GM12878 (cell line): ENCODE measurements around the gene ASTL. TPM values are rescaled to one million over a fixed set of nuclear protein-coding genes. Genes with fewer than 3 reads are reported as not detected.

Experiments used
- ATF2 ChIP-seq: IDR thresholded peaks from 2 replicates; pipeline ENCODE4 v1.6.1; 2012; ENCODE audit warnings: low read length, inconsistent platforms
- BMI1 ChIP-seq: fragments of 450-650 bp; IDR thresholded peaks from 2 replicates; pipeline ENCODE4 v1.6.1; 2016; ENCODE audit warnings: mild to moderate bottlenecking, moderate library complexity, borderline replicate concordance
- CEBPZ ChIP-seq: fragments of 150-350 bp; IDR thresholded peaks from 2 replicates; pipeline ENCODE4 v1.6.1; 2016; ENCODE audit warnings: low read depth, low read length
- CREM ChIP-seq: IDR thresholded peaks from 2 replicates; pipeline ENCODE4 v1.6.1; 2014; ENCODE audit warnings: antibody characterized with exemption, low read depth
- ESRRA ChIP-seq: IDR thresholded peaks from 2 replicates; pipeline ENCODE4 v1.6.1; 2012; ENCODE audit warnings: mild to moderate bottlenecking, low read length, improper control_type of control experiment
- FOXM1 ChIP-seq: IDR thresholded peaks from 2 replicates; pipeline ENCODE4 v1.6.1; 2012; ENCODE audit warnings: low read depth, mild to moderate bottlenecking, inconsistent platforms, low read length, moderate library complexity
- HDAC6 ChIP-seq: fragments of 200-600 bp; sonication (generic); IDR thresholded peaks from one replicate; pipeline ENCODE4 v1.8.0; 2017; ENCODE audit warnings: antibody characterized with exemption; ENCODE audit not compliant: unreplicated experiment
- HSF1 ChIP-seq: fragments of 150-350 bp; IDR thresholded peaks from 2 replicates; pipeline ENCODE4 v1.6.1; 2014; ENCODE audit warnings: mild to moderate bottlenecking, low read depth, low read length
- JUNB ChIP-seq: IDR thresholded peaks from 2 replicates; pipeline ENCODE4 v1.6.1; 2016; ENCODE audit warnings: antibody characterized with exemption, mild to moderate bottlenecking
- MYC ChIP-seq: IDR thresholded peaks from 2 replicates; pipeline ENCODE4 v1.6.1; 2011; ENCODE audit warnings: mild to moderate bottlenecking, low read length, moderate library complexity, inconsistent platforms; ENCODE audit not compliant: insufficient read depth, insufficient replicate concordance, insufficient read length, severe bottlenecking
- PAX5 ChIP-seq: IDR thresholded peaks from 2 replicates; pipeline ENCODE4 v1.6.1; 2011; ENCODE audit warnings: low read depth, low read length, borderline replicate concordance
- RAD51 ChIP-seq: fragments of 450-650 bp; IDR thresholded peaks from 2 replicates; pipeline ENCODE4 v1.6.1; 2016; ENCODE audit warnings: moderate library complexity, mild to moderate bottlenecking, inconsistent platforms
- RCOR1 ChIP-seq: conservative IDR thresholded peaks from 2 replicates; pipeline ENCODE4 v1.6.1; 2012; ENCODE audit warnings: low read depth, low read length, improper control_type of control experiment
- RUNX3 ChIP-seq: IDR thresholded peaks from 2 replicates; pipeline ENCODE4 v1.6.1; 2012; ENCODE audit warnings: low read length, inconsistent platforms
- SPI1 ChIP-seq: IDR thresholded peaks from 2 replicates; pipeline ENCODE4 v1.6.1; 2011; ENCODE audit warnings: low read depth, mild to moderate bottlenecking, low read length, moderate library complexity, borderline replicate concordance; ENCODE audit not compliant: insufficient read depth
- STAT1 ChIP-seq: fragments of 450-650 bp; conservative IDR thresholded peaks from 2 replicates; pipeline ENCODE4 v1.6.1; 2014; ENCODE audit warnings: antibody characterized with exemption, mild to moderate bottlenecking
- STAT3 ChIP-seq: IDR thresholded peaks from 2 replicates; pipeline ENCODE4 v1.6.1; 2011; ENCODE audit warnings: low read depth, low read length, improper control_type of control experiment
- ZNF622 ChIP-seq: fragments of 450-650 bp; IDR thresholded peaks from 2 replicates; pipeline ENCODE4 v1.6.1; 2017; ENCODE audit warnings: mild to moderate bottlenecking, inconsistent platforms
- polyA plus RNA-seq, 11 experiments: library from polyadenylated mRNA; depleted of rRNA in 4 of 11; unstranded in 6 of 11; stranded (reverse) in 5 of 11; fragments of >200 nt; fragmentation: Nextera tagmentation in 4 of 11; fragmentation: Illumina TruSeq in 1 of 11; extraction: Ambion mirVana in 4 of 11; extraction: Trizol in 1 of 11; gene quantifications; 1 replicate in 1 of 11; 2 replicates in 10 of 11; pipeline versions ENCODE4 v1.2.1 to v1.2.3, GENCODE V29; 2011 to 2016; ENCODE audit warnings: inconsistent platforms in 2 of 11, missing spikeins in 2 of 11, low read depth in 1 of 11
- total RNA-seq, 4 experiments: library from RNA; depleted of rRNA in 3 of 4; stranded (reverse); fragments of >200 nt in 3 of 4; fragmentation: Illumina TruSeq in 1 of 4; extraction: Trizol in 1 of 4; gene quantifications; 2 replicates each; pipeline versions ENCODE4 v1.2.1 to v1.2.3, GENCODE V29; 2013 to 2021
- TF ChIP-seq, protein P1 (sequence below): fragments of 450-650 bp; IDR thresholded peaks from 2 replicates; pipeline ENCODE4 v1.6.1; 2017; ENCODE audit warnings: mild to moderate bottlenecking, moderate library complexity

Gene ASTL
- total and polyA plus RNA-seq, 10 of the 15 experiments (the other 5 are each of a cell fraction or from before 2014, with no cell fraction given), result 0.18 to 1.0 (median 0.38) TPM; not detected in 4

GRCh38 chr2:96142217-96143113 lies 4.2 kb upstream of the ASTL start (continued):
- TF ChIP-seq CEBPZ (no peak; the same call in 1 of the 2 replicates), RAD51 (no peak), MYC (no peak), JUNB (no peak), ATF2 (no peak), STAT1 (no peak), STAT3 (no peak), ZNF622 (no peak), HSF1 (no peak), FOXM1 (no peak), BMI1 (peak; percentile 63; the same call in 1 of the 2 replicates), CREM (no peak), RCOR1 (0 out of 2 replicates have a peak, but pooled peaks have one; percentile 88), HDAC6 (peak; percentile 28), ESRRA (0 out of 2 replicates have a peak, but pooled peaks have one; percentile 31), PAX5 (peak; percentile 81; the same call in 1 of the 2 replicates), RUNX3 (no peak), SPI1 (0 out of 2 replicates have a peak, but pooled peaks have one; percentile 9)
- TF ChIP-seq, protein P1, sequence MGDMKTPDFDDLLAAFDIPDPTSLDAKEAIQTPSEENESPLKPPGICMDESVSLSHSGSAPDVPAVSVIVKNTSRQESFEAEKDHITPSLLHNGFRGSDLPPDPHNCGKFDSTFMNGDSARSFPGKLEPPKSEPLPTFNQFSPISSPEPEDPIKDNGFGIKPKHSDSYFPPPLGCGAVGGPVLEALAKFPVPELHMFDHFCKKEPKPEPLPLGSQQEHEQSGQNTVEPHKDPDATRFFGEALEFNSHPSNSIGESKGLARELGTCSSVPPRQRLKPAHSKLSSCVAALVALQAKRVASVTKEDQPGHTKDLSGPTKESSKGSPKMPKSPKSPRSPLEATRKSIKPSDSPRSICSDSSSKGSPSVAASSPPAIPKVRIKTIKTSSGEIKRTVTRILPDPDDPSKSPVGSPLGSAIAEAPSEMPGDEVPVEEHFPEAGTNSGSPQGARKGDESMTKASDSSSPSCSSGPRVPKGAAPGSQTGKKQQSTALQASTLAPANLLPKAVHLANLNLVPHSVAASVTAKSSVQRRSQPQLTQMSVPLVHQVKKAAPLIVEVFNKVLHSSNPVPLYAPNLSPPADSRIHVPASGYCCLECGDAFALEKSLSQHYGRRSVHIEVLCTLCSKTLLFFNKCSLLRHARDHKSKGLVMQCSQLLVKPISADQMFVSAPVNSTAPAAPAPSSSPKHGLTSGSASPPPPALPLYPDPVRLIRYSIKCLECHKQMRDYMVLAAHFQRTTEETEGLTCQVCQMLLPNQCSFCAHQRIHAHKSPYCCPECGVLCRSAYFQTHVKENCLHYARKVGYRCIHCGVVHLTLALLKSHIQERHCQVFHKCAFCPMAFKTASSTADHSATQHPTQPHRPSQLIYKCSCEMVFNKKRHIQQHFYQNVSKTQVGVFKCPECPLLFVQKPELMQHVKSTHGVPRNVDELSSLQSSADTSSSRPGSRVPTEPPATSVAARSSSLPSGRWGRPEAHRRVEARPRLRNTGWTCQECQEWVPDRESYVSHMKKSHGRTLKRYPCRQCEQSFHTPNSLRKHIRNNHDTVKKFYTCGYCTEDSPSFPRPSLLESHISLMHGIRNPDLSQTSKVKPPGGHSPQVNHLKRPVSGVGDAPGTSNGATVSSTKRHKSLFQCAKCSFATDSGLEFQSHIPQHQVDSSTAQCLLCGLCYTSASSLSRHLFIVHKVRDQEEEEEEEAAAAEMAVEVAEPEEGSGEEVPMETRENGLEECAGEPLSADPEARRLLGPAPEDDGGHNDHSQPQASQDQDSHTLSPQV, result no peak
